DMS53 treated with DMSO at 0.1 percent for 48 hours (cell line): ENCODE data around the gene RNF4.
"Not testable (repeated sequence)": the region's sequence is repeated elsewhere in the genome, so short reads cannot be mapped to it uniquely, and the experiment has no call there.

ENCODE experiments used
- DNase-seq: peaks from one replicate; lab custom pipeline; 2025; ENCODE audit not compliant: unreplicated experiment; lab: John Stamatoyannopoulos, UW

RNF4 gene

DNA sequence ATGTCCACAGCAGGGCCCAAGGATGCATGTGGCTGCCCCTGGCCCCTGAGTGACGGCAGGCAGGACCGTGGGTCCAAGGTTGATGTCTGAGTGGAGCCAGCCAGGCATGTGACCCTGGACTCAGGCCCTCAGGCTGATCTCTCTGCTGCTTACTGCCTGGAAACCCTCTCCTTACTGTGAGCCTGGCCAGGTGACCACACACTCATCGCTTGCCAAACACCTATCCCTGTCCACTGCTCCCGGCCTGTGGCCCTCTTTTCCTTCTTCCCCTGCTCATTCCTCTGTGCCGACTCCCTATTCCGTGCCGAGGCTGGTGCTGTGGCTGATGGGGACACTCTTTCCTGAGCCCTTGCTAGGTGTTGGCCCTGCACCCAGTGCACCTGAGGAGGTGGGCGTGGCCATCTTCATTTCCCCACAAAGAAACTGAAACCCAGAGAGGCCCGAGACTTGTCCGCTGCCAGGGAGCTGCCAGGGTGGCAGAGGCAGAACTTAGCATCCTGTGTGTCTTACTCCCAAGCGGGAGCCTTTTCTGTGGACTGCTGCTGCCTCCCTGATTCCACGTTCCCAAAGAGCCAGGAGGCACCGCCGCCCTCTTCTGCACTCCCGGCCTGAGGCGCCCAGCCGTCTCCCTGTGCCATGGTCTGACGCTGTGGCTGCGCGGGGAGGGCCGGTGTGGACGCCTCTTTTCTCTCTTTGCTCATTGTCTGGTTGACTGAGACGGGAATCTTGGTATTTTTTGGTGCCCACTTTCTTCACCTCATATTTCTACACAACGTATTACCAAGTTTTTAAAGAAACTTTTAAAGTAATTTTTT, 11.2 kb upstream of the RNF4 start:
- no peak for DNase-seq

- DNase-seq = no peak
These were observed 10.1 kb upstream of the RNF4 start for GRCh38 chr4:2458546-2459491.

DNA sequence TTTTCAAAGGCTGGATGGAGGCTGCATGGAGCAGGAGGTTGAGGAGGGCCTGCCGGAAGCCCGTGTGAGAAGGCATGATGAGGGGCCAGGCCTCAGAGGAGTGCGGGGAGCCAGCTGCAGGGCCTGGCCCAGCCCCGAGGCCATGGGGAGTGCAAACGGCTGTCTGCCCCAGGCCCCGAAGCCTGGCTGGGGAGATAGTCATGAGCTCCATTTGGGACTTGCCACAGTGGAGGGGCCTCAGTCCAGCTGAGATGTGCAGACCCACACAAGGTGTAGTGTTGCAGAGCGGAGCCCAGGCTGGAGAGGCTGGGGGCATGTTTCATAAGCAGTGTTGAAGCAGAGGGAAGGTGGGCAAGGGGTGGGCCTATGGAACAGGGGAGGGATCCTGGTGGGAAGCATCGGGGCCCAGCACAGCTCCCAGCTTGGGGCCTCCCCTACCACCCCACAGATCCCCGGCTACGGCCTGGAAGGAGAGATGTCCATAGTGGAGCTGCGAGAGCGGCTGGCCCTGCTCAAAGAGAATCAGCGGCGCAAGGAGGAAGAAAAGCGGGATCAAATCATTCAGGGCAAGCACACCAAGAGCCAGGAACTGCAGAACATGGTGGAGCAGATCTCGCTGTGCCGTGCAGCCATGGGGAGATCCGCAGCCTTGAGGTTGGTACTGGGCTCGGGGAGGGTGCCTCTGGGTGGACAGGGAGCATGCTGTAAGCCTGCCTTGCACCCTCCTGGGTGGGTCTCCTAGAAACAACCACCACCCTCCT, 9.1 kb upstream of the RNF4 start:
- no peak for DNase-seq

- no peak for DNase-seq
These were observed 7.5 kb upstream of the RNF4 start for GRCh38 chr4:2461246-2461960.

DNA sequence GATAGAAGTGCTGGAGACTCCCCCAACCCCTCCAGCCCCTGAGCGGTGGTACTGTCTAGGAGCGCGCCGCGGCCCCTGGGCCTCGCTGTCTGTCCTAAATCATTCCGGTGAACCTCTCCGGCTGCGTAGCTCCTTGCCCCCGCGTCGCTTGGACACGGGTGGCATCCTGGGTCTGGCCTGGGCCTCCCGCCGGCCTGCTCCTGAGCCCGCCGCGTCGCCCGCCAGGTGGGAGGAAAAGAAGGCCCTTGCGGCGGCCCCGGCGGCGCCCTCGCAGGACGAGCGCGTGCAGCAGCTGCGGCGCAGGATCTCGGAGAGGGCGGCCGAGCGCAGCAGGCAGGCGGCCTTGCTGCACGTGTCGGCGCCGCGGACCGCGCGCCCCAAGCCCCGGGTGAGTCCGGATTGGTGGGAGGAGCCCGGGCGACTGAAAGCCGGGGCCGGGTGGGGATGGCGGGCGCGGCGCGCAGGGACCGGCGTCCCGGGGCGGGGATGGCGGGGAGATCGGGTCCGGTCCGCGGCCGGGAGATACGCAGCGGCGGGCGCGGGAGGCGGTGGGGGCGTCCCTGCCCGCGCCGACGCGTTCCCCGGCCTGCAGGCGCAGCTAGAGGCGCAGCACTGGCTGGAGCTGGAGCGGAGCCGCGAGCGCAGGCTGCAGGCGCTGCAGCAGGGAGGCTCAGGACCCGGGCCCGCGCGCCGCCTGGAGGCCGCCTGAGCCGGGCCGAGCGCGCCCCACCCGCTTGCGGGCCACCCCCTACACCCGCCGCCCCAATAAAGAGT, 6.5 kb upstream of the RNF4 start:
- DNase-seq = peak; percentile 60

DNA sequence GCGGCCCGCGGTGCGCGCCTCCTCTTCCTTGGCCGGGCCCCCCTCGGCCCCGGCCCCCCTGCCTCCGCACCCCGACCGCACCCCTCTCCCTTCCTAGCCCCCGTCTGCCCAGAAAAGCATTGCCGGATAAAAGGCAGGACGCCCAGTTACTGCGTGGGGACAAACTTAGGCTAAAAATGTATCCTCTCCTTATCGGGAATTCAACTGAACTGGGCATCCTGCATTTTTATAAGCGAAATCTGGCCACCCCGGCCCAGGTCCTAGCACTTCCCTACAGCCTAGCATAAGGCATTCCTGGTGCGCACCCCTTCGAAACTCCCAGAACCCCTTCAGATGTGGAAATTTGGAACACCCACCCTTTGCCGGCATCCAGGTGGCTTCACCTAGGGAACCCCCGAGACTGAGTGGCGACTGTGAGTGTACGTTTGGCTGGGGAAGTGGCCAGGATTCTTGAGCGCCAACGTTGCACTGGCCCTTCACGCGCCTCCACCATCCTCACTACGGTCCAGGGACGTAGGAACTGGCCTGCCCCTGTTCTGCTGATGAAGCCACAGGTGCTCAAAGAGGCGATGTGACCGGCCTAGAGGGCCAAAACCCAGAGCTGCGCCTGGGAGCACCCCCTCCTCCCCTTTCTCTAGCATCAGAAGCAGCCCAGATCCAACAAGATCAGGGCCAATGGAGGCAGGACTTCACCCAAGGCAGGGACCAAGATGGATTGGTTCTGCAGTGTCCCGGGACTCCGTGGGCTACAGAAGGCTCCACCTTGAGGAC, 5.7 kb upstream of the RNF4 start:
- no peak for DNase-seq

DNA sequence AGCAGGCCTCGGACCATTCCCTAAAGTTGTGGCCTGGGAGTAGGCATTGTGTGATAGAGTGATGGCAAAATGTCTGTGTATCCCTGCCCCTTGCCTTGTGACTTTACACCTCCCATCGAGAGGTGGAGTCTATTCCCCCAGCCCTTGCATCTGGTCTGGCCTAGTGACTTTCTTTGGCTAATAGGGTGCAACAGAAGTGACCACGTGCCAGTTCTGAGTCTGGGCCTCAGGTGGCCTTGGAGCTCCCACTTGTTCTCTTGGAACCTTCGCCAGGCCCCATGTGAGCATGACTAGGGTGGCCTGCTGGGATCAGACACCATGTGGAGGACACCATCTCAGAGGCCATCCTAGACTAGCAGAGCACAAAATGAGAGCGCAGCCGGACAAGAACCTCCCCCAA, 3.9 kb upstream of the RNF4 start:
- DNase-seq = no peak

DNA sequence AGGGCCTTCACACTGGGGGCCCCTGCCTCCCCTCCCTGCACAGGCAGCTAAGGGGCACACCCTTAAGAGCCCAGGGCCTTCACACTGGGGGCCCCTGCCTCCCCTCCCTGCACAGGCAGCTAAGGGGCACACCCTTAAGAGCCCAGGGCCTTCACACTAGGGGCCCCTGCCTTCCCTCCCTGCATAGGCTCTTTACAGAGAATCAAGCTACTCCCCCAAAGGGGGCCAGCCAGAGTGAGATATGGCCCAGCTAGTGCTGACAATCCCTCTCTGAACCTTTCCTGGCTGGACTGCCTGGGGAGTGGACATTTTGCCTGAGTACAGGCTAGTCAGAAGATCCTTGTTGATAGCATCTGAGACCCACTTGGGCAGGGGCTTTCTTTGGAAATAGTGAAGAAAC, 3.4 kb upstream of the RNF4 start:
- DNase-seq = not testable (repeated sequence)

- peak; percentile 30 for DNase-seq
These were observed 482 bp downstream of the RNF4 start for GRCh38 chr4:2469192-2469984.

DNA sequence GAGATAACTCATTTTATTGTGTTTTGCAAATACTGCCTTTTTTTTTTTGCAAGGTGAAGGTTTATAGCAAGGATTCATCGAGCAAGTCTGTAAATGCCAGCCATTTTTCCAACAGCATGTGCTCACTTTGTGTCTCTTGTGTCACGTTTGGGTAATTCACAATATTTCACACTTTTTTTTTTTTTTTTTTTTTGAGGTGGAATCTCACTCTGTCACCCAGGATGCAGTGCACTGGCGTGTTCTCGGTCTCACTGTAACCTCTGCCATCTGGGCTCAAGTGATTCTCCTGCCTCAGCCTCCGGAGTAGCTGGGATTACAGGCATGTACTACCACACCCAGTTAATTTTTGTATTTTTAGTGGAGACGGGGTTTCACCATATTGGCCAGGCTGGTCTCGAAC, 1.9 kb downstream of the RNF4 start:
- no peak for DNase-seq

- DNase-seq = no peak
These were observed 3.3 kb downstream of the RNF4 start for GRCh38 chr4:2472187-2472586.

DNA sequence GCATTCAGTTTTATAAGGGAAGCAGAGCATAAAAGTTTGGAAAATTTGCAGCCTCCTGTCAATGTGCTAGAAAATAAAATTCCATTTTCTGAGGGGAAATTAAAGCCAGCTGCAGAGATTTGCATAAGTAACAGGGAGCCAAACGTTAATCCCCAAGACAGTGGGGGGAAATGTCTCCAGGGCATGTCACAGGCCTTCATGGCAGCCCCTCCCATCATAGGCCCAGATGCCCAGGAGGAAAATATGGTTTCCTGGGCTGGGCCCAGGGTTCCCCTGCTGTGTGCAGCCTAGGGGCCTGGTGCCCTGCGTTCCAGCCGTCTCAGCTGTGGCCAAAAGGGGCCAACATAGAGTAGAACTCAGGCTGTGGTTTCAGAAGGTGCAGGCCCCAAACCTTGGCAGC, 9.3 kb downstream of the RNF4 start:
- no peak for DNase-seq

- no peak for DNase-seq
These were observed 11.7 kb downstream of the RNF4 start for GRCh38 chr4:2480649-2481048.

DNA sequence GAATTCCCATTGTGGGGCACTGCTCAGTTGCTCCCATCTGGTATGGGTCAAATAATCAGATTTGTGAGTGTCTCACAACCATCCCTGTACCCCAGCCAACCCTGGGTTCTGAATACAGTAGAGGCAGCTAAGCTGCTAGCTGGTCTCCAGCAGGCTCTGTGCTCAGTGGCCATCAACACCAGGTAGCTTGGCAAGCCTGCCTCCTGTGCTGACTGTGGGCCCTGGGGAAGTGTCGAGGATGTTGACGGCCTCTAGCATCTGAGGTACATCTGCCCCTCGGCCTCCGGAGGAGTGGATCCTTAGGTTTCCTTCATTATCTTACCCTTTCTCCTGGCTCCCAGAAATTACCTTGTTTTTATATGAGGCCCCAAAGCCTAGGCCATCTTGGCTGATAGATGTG, 13.3 kb downstream of the RNF4 start:
- DNase-seq = no peak

- DNase-seq = no peak
These were observed 13.8 kb downstream of the RNF4 start for GRCh38 chr4:2482693-2483092.

GRCh38 chr4:2483237-2483636, 14.3 kb downstream of the RNF4 start:
- no peak for DNase-seq

- no peak for DNase-seq
These were observed 15.3 kb downstream of the RNF4 start for GRCh38 chr4:2484185-2484584.

DNA sequence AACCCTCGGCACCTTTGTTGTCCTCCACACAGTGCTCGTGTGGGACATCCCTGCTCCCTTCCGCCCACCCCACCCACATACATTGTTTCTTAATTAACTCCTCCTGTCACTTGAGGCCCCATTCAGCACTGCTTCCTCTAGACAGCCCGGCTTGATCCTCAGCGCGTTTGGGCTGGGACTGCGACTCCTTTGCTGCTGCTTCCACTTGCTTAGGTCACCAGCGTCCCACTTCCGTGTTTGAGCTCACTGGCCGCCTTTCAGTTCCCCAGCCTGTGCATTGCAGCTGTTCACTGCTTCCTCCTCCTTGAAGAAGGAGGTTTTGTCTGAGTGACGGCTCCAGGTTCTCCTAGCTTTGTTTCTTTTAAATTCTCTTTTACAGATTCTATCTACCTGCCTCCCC, 16.1 kb downstream of the RNF4 start:
- DNase-seq = no peak
